Heart right ventricle (tissue), 16 donors: ENCODE results near the gene ILK. TPM values are rescaled to one million over a fixed set of nuclear protein-coding genes. Genes with fewer than 3 reads are reported as not detected.

Experiments
- ATAC-seq, 8 donors: fragments of 200-7000 bp; cut with Tn5 transposase; one replicate each; pipeline ENCODE4 v1.9.1; 2020; ENCODE audit warnings: mild to moderate bottlenecking in 8 of 8, moderate library complexity in 8 of 8, moderate number of reproducible peaks in 1 of 8
- DNase-seq, 2 donors: peaks; one replicate each; pipeline ENCODE4 v3.0.0-alpha.2; 2020
- H3K27ac ChIP-seq, 10 donors: fragments of 200-600 bp; sonication (generic) in 2 of 10; one replicate each; pipeline versions ENCODE4 v1.5.0 to v1.8.0; 2020 to 2022; ENCODE audit warnings: mild to moderate bottlenecking in 3 of 10
- H3K27me3 ChIP-seq, 7 donors: fragments of 200-600 bp; one replicate each; pipeline ENCODE4 v1.8.0; 2021 to 2022; ENCODE audit warnings: mild to moderate bottlenecking in 2 of 7
- H3K36me3 ChIP-seq, 9 donors: fragments of 200-600 bp; sonication (generic) in 1 of 9; one replicate each; pipeline versions ENCODE4 v1.5.0 to v1.8.0; 2020 to 2022; ENCODE audit warnings: mild to moderate bottlenecking in 2 of 9
- H3K4me1 ChIP-seq, 9 donors: fragments of 200-600 bp; sonication (generic) in 1 of 9; one replicate each; pipeline versions ENCODE4 v1.5.0 to v1.8.0; 2020 to 2022; ENCODE audit warnings: mild to moderate bottlenecking in 4 of 9
- H3K4me3 ChIP-seq, 10 donors: fragments of 200-600 bp; sonication (generic) in 2 of 10; one replicate each; pipeline versions ENCODE4 v1.5.0 to v1.8.0; 2020 to 2022; ENCODE audit warnings: mild to moderate bottlenecking in 7 of 10, moderate library complexity in 2 of 10
- H3K9me3 ChIP-seq, 11 donors: fragments of 200-600 bp in 10 of 11; sonication (generic) in 2 of 11; one replicate each; pipeline versions ENCODE4 v1.5.0 to v1.8.0; 2013 to 2022; ENCODE audit warnings: mild to moderate bottlenecking in 2 of 11, control low read depth in 1 of 11, moderate library complexity in 1 of 11
- WGBS, 2 donors: extraction: QIAGEN DNeasy Blood & Tissue Kit; methylation state at CpG; one replicate each; pipeline ENCODE4 v1.1.7; 2013; ENCODE audit warnings: inconsistent platforms in 1 of 2; 5-methylcytosine and 5-hydroxymethylcytosine counted together
- intact Hi-C, 10 donors: fragments of 100-400 bp; cut with DNase I; formaldehyde crosslinking; loops; one replicate each; pipeline versions ENCODE4 v1.11.1 to v1.14.2; 2022
- polyA plus RNA-seq, 2 donors: library from polyadenylated mRNA; stranded (reverse); fragments of 200-250 nt; gene quantifications; one replicate each; pipeline ENCODE4 v1.2.3, GENCODE V29; 2013
- total RNA-seq, 10 donors: library from RNA; stranded (reverse); fragmentation: NEBNext Ultra II Directional in 3 of 10; extraction: Animal tissue kit (Norgen Biotek cat#: 25700) in 3 of 10; gene quantifications; one replicate each; pipeline versions ENCODE4 v1.2.1 to v1.2.4, GENCODE V29; 2021 to 2023
- TF ChIP-seq, protein P1 (sequence below), 9 donors: fragments of 200-600 bp; sonication (generic) in 2 of 9; IDR thresholded peaks; one replicate each; pipeline versions ENCODE4 v1.5.0 to v1.8.0; 2021 to 2022; ENCODE audit warnings: antibody characterized with exemption in 9 of 9, mild to moderate bottlenecking in 5 of 9, moderate library complexity in 1 of 9
- donor health status: Arrhythmogenic right ventricular cardiomyopathy.
- donor health status: ischemic (EF 13 %, LVEDD 7.1; RV severe dilation, severe dysfunction).
- donor health status: healthy with polysubstance abuse.
- donor health status: DM: no; HTN: yes; CAD: no.
- donor health status: DM: no; HTN: no; CAD: no.
- donor health status: ischemic (EF 25% LVEDD 6.9; RV normal size, moderate dysfunction).
- donor health status: ischemic (EF 25% LVEDD 5.7; RV mildly dilated, moderate dysfunction).
- donor health status: healthy.
- donor health status: DM: yes; HTN: yes; CAD: no.
- donor health status: Ischemic cardiomyopathy.
- donor health status: ischemic (EF 35%, LVEDD 5.7; RV mildly dilated, moderate dysfunction).
- donor health status: nonischemic (EF 11% LVEDD 7.7; RV severe dilation, severe dysfunction).
- donor health status: DM: yes; HTN: yes; CAD: no.
- donor health status: PGD.
- donor health status: ischemic (EF 29% LVEDD 5.4; RV normal size, mild dysfunction).
- donor health status: nonischemic (EF 23%, LVEDD 6.1; RV moderate dilation, normal function).

The ILK gene
- total and polyA plus RNA-seq, 12 donors: 150 to 247 (median 214) TPM

DNA sequence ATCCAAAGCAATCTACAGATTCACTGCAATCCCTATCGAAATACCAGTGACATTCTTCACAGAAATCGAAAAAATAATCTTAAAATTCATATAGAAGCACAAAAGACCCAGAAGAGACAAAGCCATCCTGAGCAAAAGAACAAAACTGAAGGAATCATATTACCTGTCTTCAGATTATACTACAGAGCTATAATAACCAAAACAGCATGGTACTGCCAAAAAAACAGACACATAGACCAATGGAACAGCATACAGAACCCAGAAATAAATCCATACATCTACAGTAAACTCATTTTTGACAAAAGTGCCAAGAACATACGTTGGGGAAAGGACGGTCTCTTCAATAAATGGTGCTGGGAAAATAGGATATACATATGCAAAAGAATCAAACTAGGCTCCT lies 19.0 kb upstream of the ILK start:
- Histone ChIP-seq H3K36me3 (peaks cover 0 to 5% (median 0%) of the 10 kb centered on the region in 9 donors), H3K4me3 (no peak overlapping the region), H3K27me3 (no peaks in the 10 kb centered on the region), H3K27ac (no peak overlapping the region), H3K9me3 (peaks cover 0 to 35% (median 21%) of the 10 kb centered on the region in 11 donors), H3K4me1 (peaks cover 0 to 25% (median 14%) of the 10 kb centered on the region in 9 donors)
- TF ChIP-seq, protein P1, sequence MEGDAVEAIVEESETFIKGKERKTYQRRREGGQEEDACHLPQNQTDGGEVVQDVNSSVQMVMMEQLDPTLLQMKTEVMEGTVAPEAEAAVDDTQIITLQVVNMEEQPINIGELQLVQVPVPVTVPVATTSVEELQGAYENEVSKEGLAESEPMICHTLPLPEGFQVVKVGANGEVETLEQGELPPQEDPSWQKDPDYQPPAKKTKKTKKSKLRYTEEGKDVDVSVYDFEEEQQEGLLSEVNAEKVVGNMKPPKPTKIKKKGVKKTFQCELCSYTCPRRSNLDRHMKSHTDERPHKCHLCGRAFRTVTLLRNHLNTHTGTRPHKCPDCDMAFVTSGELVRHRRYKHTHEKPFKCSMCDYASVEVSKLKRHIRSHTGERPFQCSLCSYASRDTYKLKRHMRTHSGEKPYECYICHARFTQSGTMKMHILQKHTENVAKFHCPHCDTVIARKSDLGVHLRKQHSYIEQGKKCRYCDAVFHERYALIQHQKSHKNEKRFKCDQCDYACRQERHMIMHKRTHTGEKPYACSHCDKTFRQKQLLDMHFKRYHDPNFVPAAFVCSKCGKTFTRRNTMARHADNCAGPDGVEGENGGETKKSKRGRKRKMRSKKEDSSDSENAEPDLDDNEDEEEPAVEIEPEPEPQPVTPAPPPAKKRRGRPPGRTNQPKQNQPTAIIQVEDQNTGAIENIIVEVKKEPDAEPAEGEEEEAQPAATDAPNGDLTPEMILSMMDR (IDR thresholded peaks at IDR 0.05): no peak
- ATAC-seq (no peak), DNase-seq (no peak)
- intact Hi-C loops: no loop called here
- 96 to 97% methylated on average over 4 of the region's 4 CpGs for WGBS, 2 donors

DNA sequence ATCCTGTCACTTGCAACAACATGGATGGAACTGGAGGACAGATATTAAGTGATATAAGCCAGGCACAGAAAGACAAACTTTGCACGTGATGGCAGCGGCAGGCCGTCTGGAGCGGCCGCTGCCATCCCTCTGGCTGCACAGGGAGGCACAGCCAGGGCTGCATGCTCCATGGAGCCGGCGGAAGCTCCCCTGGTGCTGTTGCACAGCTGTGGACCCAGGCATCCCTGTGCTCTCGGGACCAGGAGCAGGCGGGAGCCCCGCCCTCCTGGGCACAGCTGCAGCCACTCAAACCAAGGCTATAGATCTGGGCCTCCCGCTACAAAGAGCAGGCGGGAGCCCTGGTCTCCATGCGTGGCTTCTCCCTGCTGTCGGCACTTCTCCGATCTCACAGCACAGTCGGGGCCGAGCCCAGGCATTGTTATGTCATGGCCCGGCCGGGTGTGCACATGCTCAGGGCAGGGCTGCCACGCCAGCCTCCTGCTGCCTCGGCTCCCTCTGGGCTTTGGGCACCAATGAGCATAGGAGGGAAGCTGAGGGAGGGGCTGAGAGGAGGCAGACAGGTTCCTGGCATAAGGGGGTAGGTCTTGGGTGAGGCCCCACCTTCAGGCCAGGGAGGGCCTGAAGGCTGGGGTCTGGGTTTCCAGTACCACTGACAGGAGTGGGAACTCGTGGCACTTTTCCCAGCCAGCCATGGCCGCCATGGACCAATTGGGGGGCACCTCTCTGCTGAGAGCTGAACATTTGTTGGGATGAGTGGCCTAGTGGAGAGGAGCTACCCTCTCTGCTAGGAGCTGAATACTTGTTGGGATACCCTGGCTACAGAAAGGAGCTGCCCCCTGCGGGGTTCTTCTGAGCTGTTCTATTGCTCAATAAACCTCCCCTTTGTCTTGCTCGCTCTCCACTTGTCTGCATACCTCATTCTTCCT lies 16.9 kb upstream of the ILK start:
- peaks cover 0 to 22% (median 0%) of the 10 kb centered on the region in 9 donors for H3K36me3 ChIP-seq
- H3K4me3 ChIP-seq: peak overlapping the region in 7 of 10 donors; percentile 9 to 37 (median 29)
- H3K4me1 ChIP-seq: peaks cover 0 to 25% (median 14%) of the 10 kb centered on the region in 9 donors
- peaks cover 0 to 33% (median 21%) of the 10 kb centered on the region in 11 donors for H3K9me3 ChIP-seq
- H3K27ac ChIP-seq: peak overlapping the region in 6 of 10 donors; percentile 2 to 59 (median 32)
- WGBS, 2 donors: 40 to 61% methylated on average over 25 of the region's 25 CpGs
- intact Hi-C loops: no loop called here
- TF ChIP-seq, protein P1 (IDR thresholded peaks at IDR 0.05): no peak
- DNase-seq (peak in 1 of 2 donors; percentile 51), ATAC-seq (peak; percentile 84 to 96 (median 89))
- no peaks in the 10 kb centered on the region for H3K27me3 ChIP-seq

DNA sequence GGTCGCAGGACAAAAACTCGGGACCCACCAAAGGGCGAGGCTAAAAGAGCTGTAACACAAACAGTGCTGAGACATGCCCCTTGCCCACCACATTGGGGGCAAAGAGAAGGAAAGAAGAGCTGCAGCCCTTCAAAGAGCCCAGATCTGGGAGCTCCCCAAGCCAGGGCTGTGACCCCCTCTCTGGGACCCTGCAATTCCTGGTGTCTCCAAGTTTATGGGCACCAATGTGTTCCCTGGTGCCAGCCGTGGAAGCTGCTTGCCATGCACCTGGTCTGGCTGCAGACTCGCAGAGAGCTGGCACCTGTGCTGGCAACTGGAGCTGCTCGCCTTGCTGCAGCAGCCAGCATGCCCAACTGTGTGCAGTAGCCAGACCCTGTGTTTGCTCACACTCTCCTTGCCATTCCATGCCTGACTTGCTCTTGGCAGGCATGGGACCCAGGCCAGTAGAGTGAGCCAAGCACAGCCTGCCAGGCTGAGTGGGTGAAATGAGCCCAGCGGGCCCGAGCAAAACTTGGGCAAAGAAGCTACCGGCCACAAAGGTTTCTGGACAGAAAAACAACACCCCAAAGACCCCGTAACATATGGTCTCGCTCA lies 16.1 kb upstream of the ILK start:
- Histone ChIP-seq H3K4me1 (peaks cover 0 to 25% (median 14%) of the 10 kb centered on the region in 9 donors), H3K27ac (peak overlapping the region in 4 of 10 donors; percentile 13 to 59 (median 38)), H3K27me3 (no peaks in the 10 kb centered on the region), H3K4me3 (no peak overlapping the region), H3K9me3 (peaks cover 0 to 26% (median 21%) of the 10 kb centered on the region in 11 donors), H3K36me3 (peaks cover 0 to 30% (median 0%) of the 10 kb centered on the region in 9 donors)
- DNase-seq (peak; percentile 52 to 56), ATAC-seq (peak; percentile 77 to 95 (median 93))
- 76 to 83% methylated on average over 11 of the region's 11 CpGs for WGBS, 2 donors
- intact Hi-C loops: no loop called here
- TF ChIP-seq, protein P1 (IDR thresholded peaks at IDR 0.05): no peak

DNA sequence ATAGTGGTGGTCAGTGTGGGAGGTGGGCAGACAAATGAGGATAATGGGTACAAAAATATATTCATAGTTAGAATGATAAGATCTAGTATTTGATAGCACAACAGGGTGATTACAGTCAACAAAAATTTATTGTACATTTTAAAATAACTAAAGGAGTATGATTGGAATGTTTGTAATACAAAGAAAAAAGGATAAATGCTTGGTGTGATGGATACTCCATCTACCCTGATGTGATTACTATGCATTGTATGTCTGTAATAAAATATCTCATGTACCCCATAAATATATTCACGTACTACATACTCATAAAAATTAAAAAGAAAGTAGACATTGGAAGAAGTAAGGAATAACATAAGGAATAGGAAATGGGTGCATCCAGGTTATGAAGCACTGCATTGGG lies 15.6 kb upstream of the ILK start:
- no peak overlapping the region for H3K4me3 ChIP-seq
- H3K27me3 ChIP-seq: no peaks in the 10 kb centered on the region
- TF ChIP-seq, protein P1 (IDR thresholded peaks at IDR 0.05): no peak
- peaks cover 0 to 20% (median 16%) of the 10 kb centered on the region in 11 donors for H3K9me3 ChIP-seq
- H3K27ac ChIP-seq: peak overlapping the region in 2 of 10 donors; percentile 46 to 59
- peaks cover 0 to 28% (median 14%) of the 10 kb centered on the region in 9 donors for H3K4me1 ChIP-seq
- peaks cover 0 to 32% (median 0%) of the 10 kb centered on the region in 9 donors for H3K36me3 ChIP-seq
- DNase-seq (no peak), ATAC-seq (no peak)
- intact Hi-C loops: no loop called here
- WGBS, 2 donors: 93 to 97% methylated on average over 1 of the region's 1 CpG
